Stimulated activated CD4-positive, alpha-beta T cell treated with anti-CD3 and anti-CD28 coated beads, Interleukin-1b, Interleukin-23, amount 100 ng/mL, for 1 hour (primary cell): ENCODE results near the gene TRIM9.

ENCODE experiments used
- DNase-seq, 2 donors: peaks; one replicate each; pipeline ENCODE4 v3.0.0-alpha.2; 2020; ENCODE audit warnings: low read depth in 2 of 2

Gene TRIM9

DNA sequence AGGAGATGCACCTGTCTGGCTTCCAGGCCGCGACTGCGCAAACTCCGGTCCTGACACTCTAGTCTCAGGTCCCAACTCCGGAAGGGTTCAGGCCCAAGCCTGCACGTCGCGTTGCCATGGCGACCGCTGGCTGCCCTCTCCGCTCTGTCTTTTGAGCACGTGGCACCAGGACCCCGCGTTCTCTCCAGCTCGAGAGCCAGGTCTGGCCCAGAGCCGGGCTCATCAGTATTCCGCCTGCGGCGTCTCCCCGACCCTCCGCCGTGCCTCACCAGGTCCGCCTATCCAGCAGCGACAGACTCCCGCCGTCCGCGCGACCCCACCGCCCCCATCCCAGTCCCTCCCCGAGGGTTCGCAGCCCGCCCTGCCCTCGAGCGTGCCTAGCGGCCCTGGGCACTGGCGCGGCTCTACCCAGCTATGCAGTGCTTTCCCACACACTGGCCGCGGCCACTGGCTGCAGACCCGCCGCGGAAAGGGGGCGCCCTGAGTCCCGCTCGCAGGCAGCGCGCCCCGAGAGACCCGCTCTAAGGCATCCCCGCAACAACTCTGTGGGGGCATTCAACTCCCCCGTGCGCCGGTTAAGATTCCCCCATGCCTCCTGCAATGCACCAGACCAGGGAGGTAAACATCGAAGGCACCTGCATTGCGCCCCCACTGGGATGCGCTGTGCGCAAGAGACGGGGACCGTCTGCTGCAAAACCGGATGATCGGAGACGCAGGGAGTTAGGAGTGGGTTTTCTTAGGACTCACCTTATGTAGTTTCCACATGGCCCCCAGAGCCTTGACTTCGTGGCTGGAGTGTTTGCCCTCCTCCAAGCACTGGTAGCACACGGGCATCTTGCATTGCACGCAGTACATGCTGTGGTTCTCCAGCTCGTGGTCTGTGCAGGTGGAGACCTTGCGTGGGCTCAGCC is 1.3 kb downstream of the TRIM9 start:
- peak in 1 of 2 donors; percentile 35 for DNase-seq

GRCh38 chr14:51092965-51093364 is 1.9 kb downstream of the TRIM9 start:
- DNase-seq: no peak

DNA sequence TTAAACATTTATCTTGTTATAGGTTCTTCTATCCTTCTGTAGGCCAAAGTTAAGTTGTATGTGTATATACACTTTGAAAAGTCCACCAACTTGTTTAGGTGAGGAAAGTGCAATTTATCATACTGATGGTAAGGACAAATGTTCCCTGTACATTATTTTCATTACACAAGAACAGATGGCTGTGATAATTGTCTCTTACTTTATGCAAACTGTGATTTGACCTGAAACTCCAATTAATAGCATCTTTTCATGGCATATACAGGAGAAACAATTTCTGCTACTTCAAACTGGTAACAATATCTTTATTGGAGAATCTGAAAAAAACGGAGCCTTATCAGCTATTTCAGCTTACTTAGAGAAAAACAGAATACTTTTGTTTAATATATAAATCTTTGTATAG is 5.6 kb downstream of the TRIM9 start:
- DNase-seq: no peak

GRCh38 chr14:51087031-51087441 is 7.9 kb downstream of the TRIM9 start:
- DNase-seq: no peak

GRCh38 chr14:51086044-51086443 is 8.9 kb downstream of the TRIM9 start:
- DNase-seq: no peak

GRCh38 chr14:51084962-51085361 is 9.9 kb downstream of the TRIM9 start:
- no peak for DNase-seq

GRCh38 chr14:51084507-51084906 is 10.4 kb downstream of the TRIM9 start:
- no peak for DNase-seq

DNA sequence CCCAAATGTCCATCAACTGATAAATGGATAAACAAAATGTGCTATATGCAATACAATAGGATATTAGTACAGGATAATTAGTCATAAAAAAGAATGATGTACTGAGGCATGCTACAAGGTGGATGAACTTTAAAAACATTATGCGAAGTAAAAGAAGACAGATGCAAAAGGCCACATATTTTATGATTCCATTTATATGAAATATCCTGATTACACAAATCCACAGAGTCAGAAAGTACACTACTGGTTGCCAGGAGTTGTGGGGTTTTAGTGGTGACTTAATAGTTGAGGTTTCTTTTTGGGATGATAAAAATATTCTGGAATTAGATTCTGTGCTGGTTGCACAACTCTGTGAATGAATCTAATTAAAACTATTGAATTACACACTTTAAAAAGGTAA is 12.6 kb downstream of the TRIM9 start:
- no peak for DNase-seq

DNA sequence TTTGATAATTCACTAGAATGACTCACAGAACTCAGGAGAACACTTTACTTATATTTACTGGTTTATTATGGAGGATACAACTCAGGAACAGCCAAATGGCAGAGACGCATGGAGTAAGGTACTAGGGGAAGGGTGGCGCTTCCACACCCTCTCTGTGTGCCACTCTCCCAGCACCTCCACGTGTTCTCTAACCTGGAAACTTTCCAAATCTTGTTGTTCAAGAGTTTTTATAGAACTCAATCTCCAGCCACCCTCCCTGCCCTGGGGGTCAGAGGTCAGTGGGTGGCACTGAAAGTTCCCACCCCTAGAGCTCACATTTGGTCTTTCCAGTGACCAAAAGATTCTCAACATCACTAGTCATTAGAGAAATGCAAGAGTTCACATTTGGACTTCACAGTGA is 13.2 kb downstream of the TRIM9 start:
- DNase-seq: no peak

- DNase-seq: no peak
Measured at GRCh38 chr14:51081209-51081608, 13.7 kb downstream of the TRIM9 start.

DNA sequence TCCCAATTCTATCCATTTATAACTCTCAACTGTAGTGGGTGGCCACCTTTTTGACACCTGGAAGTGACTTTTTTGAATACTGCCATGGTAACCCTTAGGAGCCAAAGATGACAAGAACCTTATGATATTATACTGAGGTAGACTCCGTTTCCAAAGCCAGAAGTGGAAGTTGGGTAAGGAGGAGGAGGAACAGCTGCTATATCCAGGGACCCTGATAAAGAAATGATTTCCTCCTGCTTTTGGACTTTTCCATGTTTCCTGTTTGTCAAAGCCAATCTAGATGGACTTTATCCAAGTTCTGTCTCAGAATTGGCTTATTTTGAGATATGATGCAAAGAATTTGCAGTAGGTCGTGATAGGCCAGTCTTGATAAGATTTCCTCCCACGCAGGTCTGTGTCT is 14.3 kb downstream of the TRIM9 start:
- no peak for DNase-seq

GRCh38 chr14:51079489-51079888 is 15.4 kb downstream of the TRIM9 start:
- no peak for DNase-seq

- DNase-seq: no peak
Measured at GRCh38 chr14:51079085-51079484, 15.8 kb downstream of the TRIM9 start.

- DNase-seq: no peak
Measured at GRCh38 chr14:51074701-51075385, 20.1 kb downstream of the TRIM9 start.

- DNase-seq: no peak
Measured at GRCh38 chr14:51073731-51074130, 21.2 kb downstream of the TRIM9 start.

GRCh38 chr14:51072976-51073375 is 21.9 kb downstream of the TRIM9 start:
- DNase-seq: no peak

DNA sequence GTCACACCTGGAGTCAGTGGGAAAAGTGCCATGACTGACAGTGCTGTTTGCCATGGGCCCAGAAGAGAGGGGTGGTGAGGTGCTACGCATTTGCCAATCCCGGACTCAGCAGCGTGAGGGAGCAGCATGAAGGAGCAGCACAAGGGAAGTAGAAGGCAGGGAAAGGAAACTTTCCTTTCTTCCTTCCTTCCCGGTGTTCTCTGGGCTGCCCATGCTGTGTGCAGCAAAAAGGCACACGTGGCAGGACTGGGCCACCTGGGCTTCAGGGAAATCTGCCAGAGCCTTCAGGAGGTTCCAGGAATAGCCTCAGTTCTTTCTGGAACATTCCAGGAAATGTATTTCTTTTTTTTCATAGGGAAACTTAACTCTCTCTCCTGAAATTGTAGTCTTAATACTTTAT is 23.0 kb downstream of the TRIM9 start:
- no peak for DNase-seq

DNA sequence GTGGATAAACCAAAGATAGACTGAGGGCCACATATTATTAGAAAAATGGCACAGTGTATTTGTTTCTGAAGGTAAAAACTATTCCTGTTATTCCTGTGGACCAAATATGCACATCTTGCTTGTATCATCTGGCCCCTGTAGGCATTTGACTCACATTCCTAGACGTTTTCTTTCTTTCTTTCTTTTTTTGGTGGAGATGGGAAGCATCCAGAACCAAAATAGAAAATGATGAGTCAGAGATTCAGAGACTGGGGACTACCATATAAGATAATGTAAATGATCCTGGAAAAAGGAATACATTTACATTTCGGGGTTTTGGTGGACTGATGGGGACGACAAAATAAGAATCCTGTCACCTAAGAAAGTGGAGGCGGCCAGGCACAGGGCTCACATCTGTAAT is 24.2 kb downstream of the TRIM9 start:
- DNase-seq: no peak

DNA sequence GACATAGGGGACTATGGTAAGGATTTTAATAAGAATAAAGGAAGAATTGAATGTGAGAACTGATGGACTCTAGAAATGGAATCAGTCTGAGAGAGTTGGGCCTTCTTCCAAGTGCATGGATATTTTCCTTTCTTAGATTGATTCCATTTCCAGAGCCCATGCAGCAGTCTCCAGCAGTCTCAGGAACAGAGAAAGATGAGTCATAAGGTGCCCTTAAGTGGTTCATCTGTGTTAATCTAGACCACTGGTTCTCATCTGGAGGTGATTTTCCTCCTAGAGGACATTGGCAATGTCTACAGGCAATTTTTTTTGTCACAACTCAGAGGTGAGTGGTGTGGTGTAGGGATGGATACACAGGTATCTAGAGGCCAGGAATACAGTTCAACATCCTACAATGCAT is 25.9 kb downstream of the TRIM9 start:
- DNase-seq: no peak

- DNase-seq: no peak
Measured at GRCh38 chr14:51068268-51068667, 26.6 kb downstream of the TRIM9 start.

DNA sequence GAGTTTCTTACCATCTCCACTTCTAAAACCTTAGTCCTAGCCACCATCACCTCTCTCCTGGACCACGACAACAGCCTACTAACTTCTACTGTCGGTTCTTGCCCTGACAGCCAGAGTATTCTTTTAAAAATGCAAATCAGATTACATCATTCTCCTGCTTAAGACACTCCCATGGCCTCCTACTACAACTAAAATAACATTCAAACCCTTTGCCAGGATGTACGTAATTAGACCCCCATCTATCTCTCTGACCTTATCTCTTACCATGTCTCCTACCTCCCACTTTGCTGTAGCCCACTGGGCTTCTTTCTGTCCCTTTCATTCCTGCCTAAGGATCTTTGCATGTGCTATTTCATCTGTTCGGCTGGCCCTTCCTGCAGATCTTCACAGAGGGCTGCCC is 27.6 kb downstream of the TRIM9 start:
- DNase-seq: no peak

GRCh38 chr14:51066576-51066975 is 28.3 kb downstream of the TRIM9 start:
- no peak for DNase-seq

- DNase-seq: no peak
Measured at GRCh38 chr14:51059032-51059431, 35.9 kb downstream of the TRIM9 start.
